AG04449 (cell line): ENCODE data around the gene TST.

Experiments
- CTCF ChIA-PET: fragments of 350-600 bp; formaldehyde crosslinking; extraction: SDS; loops from one replicate; lab custom pipeline; 2021; ENCODE audit warnings: antibody characterized with exemption; lab: Yijun Ruan, JAX
- POLR2A ChIA-PET: fragments of 400-600, 350-600 bp; formaldehyde crosslinking; extraction: SDS; loops from one replicate; lab custom pipeline; 2020; ENCODE audit warnings: antibody characterized with exemption, inconsistent platforms; lab: Yijun Ruan, JAX
- DNase-seq: peaks from one replicate; pipeline ENCODE4 v3.0.0-alpha.2; 2010; ENCODE audit warnings: low read depth, low spot score
- H3K4me3 ChIP-seq: 2 replicates; pipeline ENCODE4 v1.5.1; 2011; ENCODE audit warnings: low read depth, mild to moderate bottlenecking, control low read depth, low read length
- CTCF ChIP-seq: IDR thresholded peaks from one replicate; pipeline ENCODE4 v1.5.1; 2011; ENCODE audit warnings: mild to moderate bottlenecking, moderate library complexity, low read length, control low read depth, inconsistent platforms; ENCODE audit not compliant: insufficient read depth; ENCODE audit errors: missing control alignments

Gene TST

GRCh38 chr22:37014835-37015586 lies 4.2 kb downstream of the TST start:
- DNase-seq, result no peak
- TF ChIP-seq CTCF, result no peak
- ChIA-PET CTCF (interaction anchor here (1.6 kb wide), 1 partner anchor 37 kb away, joined by 4 read pairs; no protein-coding TSS in a partner anchor), POLR2A (no interaction called here)
- no peak overlapping the region for H3K4me3 ChIP-seq

- ChIA-PET POLR2A (no interaction called here), CTCF (interaction anchor here (1.6 kb wide), 1 partner anchor 37 kb away, joined by 4 read pairs; no protein-coding TSS in a partner anchor)
- no peak for DNase-seq
- no peak overlapping the region for H3K4me3 ChIP-seq
- TF ChIP-seq CTCF, result no peak
Observed at GRCh38 chr22:37014415-37014806, 4.8 kb downstream of the TST start.

GRCh38 chr22:37012956-37013355 lies 6.3 kb downstream of the TST start:
- TF ChIP-seq CTCF, result no peak
- DNase-seq, result no peak
- ChIA-PET POLR2A (no interaction called here), CTCF (interaction anchor here (1.2 to 1.6 kb wide), 5 partner anchors 9 to 231 kb away, joined by 3 to 4 read pairs (median 4); no protein-coding TSS in a partner anchor)
- no peak overlapping the region for H3K4me3 ChIP-seq

GRCh38 chr22:37012262-37012904 lies 6.9 kb downstream of the TST start:
- POLR2A ChIA-PET, result no interaction called here
- CTCF ChIA-PET, result interaction anchor here (1.3 to 1.6 kb wide), 4 partner anchors 10 to 231 kb away, joined by 3 to 4 read pairs (median 4); no protein-coding TSS in a partner anchor
- no peak for TF ChIP-seq CTCF
- no peak overlapping the region for H3K4me3 ChIP-seq
- DNase-seq, result no peak

GRCh38 chr22:37011472-37011871 lies 7.8 kb downstream of the TST start:
- ChIA-PET POLR2A (no interaction called here), CTCF (interaction anchor here (1.2 kb wide), 2 partner anchors 10 to 34 kb away, joined by 3 to 6 read pairs; no protein-coding TSS in a partner anchor)
- no peak for TF ChIP-seq CTCF
- H3K4me3 ChIP-seq, result no peak overlapping the region
- no peak for DNase-seq

- POLR2A ChIA-PET, result no interaction called here
- no peak overlapping the region for H3K4me3 ChIP-seq
- no peak for DNase-seq
- CTCF ChIA-PET, result interaction anchor here (1.2 kb wide), 2 partner anchors 10 to 33 kb away, joined by 3 to 6 read pairs; no protein-coding TSS in a partner anchor
- no peak for TF ChIP-seq CTCF
Observed at GRCh38 chr22:37010976-37011375, 8.3 kb downstream of the TST start.
